Smooth muscle cell (in vitro differentiated cells): ENCODE data around the gene TECTA. TPM values are rescaled to one million over a fixed set of nuclear protein-coding genes. Genes with fewer than 3 reads are reported as not detected.

Experiments used
- DNase-seq: peaks from one replicate; lab custom pipeline; 2025; ENCODE audit not compliant: unreplicated experiment; lab: John Stamatoyannopoulos, UW
- H2AFZ ChIP-seq: fragments of 200-600 bp; sonication (generic); 2 replicates; pipeline ENCODE4 v1.6.0; 2016; ENCODE audit warnings: antibody characterized with exemption, low read depth, mild to moderate bottlenecking
- H3F3A ChIP-seq: fragments of 200-600 bp; sonication (generic); 2 replicates; pipeline ENCODE4 v1.6.0; 2017; ENCODE audit warnings: antibody characterized with exemption, low read depth
- H3K27ac ChIP-seq: fragments of 200-600 bp; sonication (generic); 2 replicates; pipeline ENCODE4 v1.5.1; 2016; ENCODE audit warnings: low read depth, mild to moderate bottlenecking
- H3K27me3 ChIP-seq: fragments of 200-600 bp; sonication (generic); 2 replicates; pipeline ENCODE4 v1.6.1; 2016; ENCODE audit warnings: low read depth, mild to moderate bottlenecking
- H3K36me3 ChIP-seq: fragments of 200-600 bp; sonication (generic); 2 replicates; pipeline ENCODE4 v1.5.1; 2016; ENCODE audit warnings: low read depth
- H3K4me1 ChIP-seq: fragments of 200-600 bp; sonication (generic); 2 replicates; pipeline ENCODE4 v1.5.1; 2016; ENCODE audit warnings: low read depth
- H3K4me2 ChIP-seq: fragments of 200-600 bp; sonication (generic); 2 replicates; pipeline ENCODE4 v1.6.0; 2016; ENCODE audit warnings: mild to moderate bottlenecking
- H3K4me3 ChIP-seq: fragments of 200-600 bp; sonication (generic); 2 replicates; pipeline ENCODE4 v1.5.1; 2016; ENCODE audit warnings: mild to moderate bottlenecking
- H3K79me2 ChIP-seq: fragments of 200-600 bp; sonication (generic); 2 replicates; pipeline ENCODE4 v1.6.0; 2016; ENCODE audit warnings: low read depth, mild to moderate bottlenecking
- H3K9ac ChIP-seq: fragments of 200-600 bp; sonication (generic); 2 replicates; pipeline ENCODE4 v1.6.0; 2016; ENCODE audit warnings: low read depth
- H3K9me3 ChIP-seq: fragments of 200-600 bp; sonication (generic); replicated peaks from 2 replicates; pipeline ENCODE4 v1.5.1; 2016; ENCODE audit warnings: low read depth
- H4K20me1 ChIP-seq: fragments of 200-600 bp; sonication (generic); 2 replicates; pipeline ENCODE4 v1.6.0; 2016; ENCODE audit warnings: low read depth
- CTCF ChIP-seq: fragments of 200-600 bp; sonication (generic); IDR thresholded peaks from 2 replicates; pipeline ENCODE4 v1.5.1; 2017; ENCODE audit warnings: borderline replicate concordance, mild to moderate bottlenecking, antibody characterized with exemption; ENCODE audit not compliant: insufficient read depth, poor library complexity, severe bottlenecking
- WGBS: methylation state at CpG from one replicate; pipeline ENCODE4 v1.1.7; 2016; ENCODE audit warnings: low lambda C conversion rate; 5-methylcytosine and 5-hydroxymethylcytosine counted together
- polyA plus RNA-seq: library from polyadenylated mRNA; unstranded; fragments of >200 nt; fragmentation: Nextera tagmentation; extraction: Ambion mirVana; gene quantifications from 2 replicates; pipeline ENCODE4 v1.2.1, GENCODE V29; 2016
- total RNA-seq: library from RNA; depleted of rRNA; stranded (reverse); fragments of >200 nt; gene quantifications from 2 replicates; pipeline ENCODE4 v1.2.3, GENCODE V29; 2014

Gene TECTA
- total and polyA plus RNA-seq, 2 experiments from 2014 or later = 0.59 to 1.5 TPM

- Histone ChIP-seq H3K4me2 (no peak overlapping the region), H3K9ac (no peak overlapping the region), H3K9me3 (no peaks in the 10 kb centered on the region), H3F3A (no peaks in the 10 kb centered on the region), H3K4me1 (no peaks in the 10 kb centered on the region), H3K4me3 (no peak overlapping the region), H3K27me3 (no peaks in the 10 kb centered on the region), H3K27ac (no peak overlapping the region), H3K36me3 (peaks cover 24% of the 10 kb centered on the region), H2AFZ (no peak overlapping the region), H4K20me1 (no peaks in the 10 kb centered on the region), H3K79me2 (no peaks in the 10 kb centered on the region)
- TF ChIP-seq CTCF = no peak
- no peak for DNase-seq
- WGBS = 94% methylated on average over 3 of the region's 3 CpGs
These were observed 46.0 kb upstream of the TECTA start for GRCh38 chr11:121055076-121055475.

DNA sequence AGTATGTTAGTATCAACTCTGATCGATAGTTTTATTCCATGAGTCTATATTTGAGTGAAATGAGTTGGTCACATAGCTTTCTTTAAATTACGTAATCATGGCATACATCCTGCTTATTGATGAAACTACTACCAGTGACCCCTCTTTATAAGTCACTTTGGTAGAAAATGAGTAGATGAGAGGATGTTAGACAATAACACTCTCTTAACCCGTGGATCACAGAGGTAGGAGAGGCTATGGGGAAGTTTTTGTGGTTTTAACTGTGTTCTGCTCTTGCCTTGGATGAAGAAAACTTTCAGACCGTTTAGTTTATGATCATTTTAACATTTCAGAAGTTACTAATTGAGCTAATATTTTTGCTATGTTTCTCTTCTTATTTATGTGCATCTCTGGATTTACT lies 43.1 kb upstream of the TECTA start:
- H3K9me3 ChIP-seq = no peaks in the 10 kb centered on the region
- no peaks in the 10 kb centered on the region for H3F3A ChIP-seq
- H4K20me1 ChIP-seq = no peaks in the 10 kb centered on the region
- H3K4me2 ChIP-seq = no peak overlapping the region
- no peaks in the 10 kb centered on the region for H3K79me2 ChIP-seq
- no peaks in the 10 kb centered on the region for H3K27me3 ChIP-seq
- H3K27ac ChIP-seq = no peak overlapping the region
- no peak for TF ChIP-seq CTCF
- no peak overlapping the region for H3K4me3 ChIP-seq
- no peak overlapping the region for H2AFZ ChIP-seq
- H3K4me1 ChIP-seq = no peaks in the 10 kb centered on the region
- WGBS = 94% methylated on average over 4 of the region's 4 CpGs
- peaks cover 24% of the 10 kb centered on the region for H3K36me3 ChIP-seq
- H3K9ac ChIP-seq = no peak overlapping the region
- DNase-seq = no peak

- no peak for TF ChIP-seq CTCF
- Histone ChIP-seq H3K9ac (no peak overlapping the region), H4K20me1 (no peaks in the 10 kb centered on the region), H3K4me2 (no peak overlapping the region), H2AFZ (no peak overlapping the region), H3K27me3 (no peaks in the 10 kb centered on the region), H3K79me2 (no peaks in the 10 kb centered on the region), H3K27ac (no peak overlapping the region), H3K36me3 (peaks cover 23% of the 10 kb centered on the region), H3F3A (no peaks in the 10 kb centered on the region), H3K4me3 (no peak overlapping the region), H3K4me1 (no peaks in the 10 kb centered on the region), H3K9me3 (no peaks in the 10 kb centered on the region)
- no peak for DNase-seq
- WGBS = 99% methylated on average over 3 of the region's 3 CpGs
These were observed 42.1 kb upstream of the TECTA start for GRCh38 chr11:121058941-121059340.

DNA sequence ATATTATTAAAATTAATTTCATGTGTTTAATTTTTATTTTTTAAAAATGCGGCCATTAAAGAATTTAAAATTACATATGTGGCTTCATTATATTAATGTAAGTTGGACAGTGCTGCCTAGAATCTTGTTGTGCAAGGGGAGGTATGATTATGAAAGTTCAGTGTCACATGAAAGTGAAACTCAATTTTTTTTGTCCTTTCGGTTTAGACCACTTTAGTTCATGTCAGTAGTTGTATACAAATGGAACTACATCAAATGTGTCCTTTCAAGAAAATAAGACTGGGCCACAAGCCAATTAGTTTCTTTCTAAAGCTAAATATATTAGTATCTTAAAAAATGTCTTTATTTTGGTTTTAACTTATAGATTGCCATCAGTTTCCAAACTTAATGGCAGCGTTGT lies 41.4 kb upstream of the TECTA start:
- Histone ChIP-seq H3K79me2 (no peaks in the 10 kb centered on the region), H3F3A (no peaks in the 10 kb centered on the region), H2AFZ (no peak overlapping the region), H3K4me1 (no peaks in the 10 kb centered on the region), H3K9ac (no peak overlapping the region), H4K20me1 (no peaks in the 10 kb centered on the region), H3K4me3 (no peak overlapping the region), H3K9me3 (no peaks in the 10 kb centered on the region), H3K36me3 (peaks cover 17% of the 10 kb centered on the region), H3K4me2 (no peak overlapping the region), H3K27ac (no peak overlapping the region), H3K27me3 (no peaks in the 10 kb centered on the region)
- no peak for DNase-seq
- 96% methylated on average over 3 of the region's 3 CpGs for WGBS
- TF ChIP-seq CTCF = no peak
